ENCODE data around the gene CFAP99. TPM values are rescaled to one million over a fixed set of nuclear protein-coding genes. Genes with fewer than 3 reads are reported as not detected.
A peak's percentile ranks its signal among the peaks of the same experiment; 100 is the strongest.

The CFAP99 gene
- total RNA-seq, 2 donors from 2014 or later, result not detected

DNA sequence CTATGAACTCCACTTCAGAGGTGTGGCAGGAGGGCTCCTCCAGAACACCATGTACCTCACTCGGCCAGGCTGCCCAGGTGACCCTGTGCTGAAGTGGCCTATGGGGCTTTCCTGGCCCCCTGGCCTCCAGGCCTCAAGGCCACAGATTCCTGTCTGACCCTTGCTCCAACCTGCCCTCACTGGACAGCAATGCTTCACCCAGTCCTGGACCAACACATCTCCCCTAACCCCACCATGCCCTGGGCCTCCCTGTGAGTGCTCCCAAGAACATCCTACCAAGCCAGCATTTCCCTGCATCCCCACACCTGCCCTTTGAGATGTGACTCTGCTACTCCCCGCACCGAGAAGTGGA is 10.8 kb upstream of the CFAP99 start:
- 93% methylated on average over 3 of the region's 3 CpGs; no CpG with 5 or more reads in 1 of the 2 experiments for WGBS, 2 experiments (ENCODE audit: insufficient coverage in 1 of 2, insufficient read length in 1 of 2)
- H3K4me1 Mint-ChIP-seq, result peaks cover 8% of the 10 kb centered on the region
- no peaks in the 10 kb centered on the region for H3K27me3 ChIP-seq (ENCODE audit: control insufficient read depth, insufficient read depth, low read length, poor library complexity, severe bottlenecking)
- H3K27ac Mint-ChIP-seq, result no peak overlapping the region
- H3K9me3 Mint-ChIP-seq, result no peaks in the 10 kb centered on the region
- no peak overlapping the region for H3K9ac ChIP-seq (ENCODE audit: extremely low read depth, low read length, poor library complexity, severe bottlenecking)
- H3K4me1 ChIP-seq (ENCODE audit: control insufficient read depth, insufficient read depth, low read length), result no peaks in the 10 kb centered on the region
- no peak overlapping the region for H3K4me3 ChIP-seq (ENCODE audit: low read length)
- no peaks in the 10 kb centered on the region for H3K36me3 ChIP-seq (ENCODE audit: control insufficient read depth, insufficient read depth, low read length)
- H3K27ac ChIP-seq (ENCODE audit: low read depth, low read length), result no peak overlapping the region
- no peaks in the 10 kb centered on the region for H3K36me3 Mint-ChIP-seq (ENCODE audit: low read depth)
- TF ChIP-seq, protein P1, sequence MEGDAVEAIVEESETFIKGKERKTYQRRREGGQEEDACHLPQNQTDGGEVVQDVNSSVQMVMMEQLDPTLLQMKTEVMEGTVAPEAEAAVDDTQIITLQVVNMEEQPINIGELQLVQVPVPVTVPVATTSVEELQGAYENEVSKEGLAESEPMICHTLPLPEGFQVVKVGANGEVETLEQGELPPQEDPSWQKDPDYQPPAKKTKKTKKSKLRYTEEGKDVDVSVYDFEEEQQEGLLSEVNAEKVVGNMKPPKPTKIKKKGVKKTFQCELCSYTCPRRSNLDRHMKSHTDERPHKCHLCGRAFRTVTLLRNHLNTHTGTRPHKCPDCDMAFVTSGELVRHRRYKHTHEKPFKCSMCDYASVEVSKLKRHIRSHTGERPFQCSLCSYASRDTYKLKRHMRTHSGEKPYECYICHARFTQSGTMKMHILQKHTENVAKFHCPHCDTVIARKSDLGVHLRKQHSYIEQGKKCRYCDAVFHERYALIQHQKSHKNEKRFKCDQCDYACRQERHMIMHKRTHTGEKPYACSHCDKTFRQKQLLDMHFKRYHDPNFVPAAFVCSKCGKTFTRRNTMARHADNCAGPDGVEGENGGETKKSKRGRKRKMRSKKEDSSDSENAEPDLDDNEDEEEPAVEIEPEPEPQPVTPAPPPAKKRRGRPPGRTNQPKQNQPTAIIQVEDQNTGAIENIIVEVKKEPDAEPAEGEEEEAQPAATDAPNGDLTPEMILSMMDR (conservative IDR thresholded peaks at IDR 0.05), result no peak
- no peak overlapping the region for H3K4me3 Mint-ChIP-seq
- no peaks in the 10 kb centered on the region for H3K9me3 ChIP-seq (ENCODE audit: control insufficient read depth, low read length)
- DNase-seq, result no peak
- H3K27me3 Mint-ChIP-seq (ENCODE audit: insufficient read depth), result peaks cover 9% of the 10 kb centered on the region

DNA sequence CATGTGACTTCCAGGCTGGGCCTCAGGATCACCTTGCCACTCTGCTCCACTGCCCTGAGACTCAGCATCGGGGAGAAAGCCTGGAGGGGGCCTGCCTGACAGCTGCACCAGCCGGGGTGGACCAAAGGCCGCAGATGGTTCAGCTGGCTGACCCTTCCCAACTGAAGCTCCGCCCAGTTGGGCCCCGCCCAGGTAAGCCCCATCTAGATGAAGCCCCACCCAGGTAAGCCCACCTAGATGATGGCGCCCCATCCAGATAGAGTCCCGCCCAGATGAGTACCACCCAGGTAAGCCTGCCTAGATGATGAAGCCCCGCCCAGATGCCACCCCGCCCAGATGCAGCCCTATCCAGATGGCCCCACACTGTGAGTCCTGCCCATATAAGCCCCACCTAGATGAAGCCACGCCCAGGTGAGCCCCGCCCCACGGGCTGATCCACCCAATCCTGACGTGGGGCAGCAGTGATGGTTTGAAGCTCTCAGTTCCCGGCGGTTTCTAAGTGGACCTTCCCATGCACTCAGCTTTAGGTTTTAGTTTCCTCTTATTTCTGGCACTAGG is 10.3 kb upstream of the CFAP99 start:
- DNase-seq, result peak; percentile 79
- H3K36me3 ChIP-seq (ENCODE audit: control insufficient read depth, insufficient read depth, low read length), result no peaks in the 10 kb centered on the region
- Mint-ChIP-seq H3K9me3 (no peaks in the 10 kb centered on the region), H3K27me3 (ENCODE audit: insufficient read depth) (peaks cover 12% of the 10 kb centered on the region), H3K4me3 (no peak overlapping the region), H3K36me3 (ENCODE audit: low read depth) (no peaks in the 10 kb centered on the region), H3K27ac (no peak overlapping the region), H3K4me1 (peaks cover 13% of the 10 kb centered on the region)
- H3K4me3 ChIP-seq (ENCODE audit: low read length), result no peak overlapping the region
- no peak overlapping the region for H3K27ac ChIP-seq (ENCODE audit: low read depth, low read length)
- TF ChIP-seq, protein P1 (conservative IDR thresholded peaks at IDR 0.05), result no peak
- WGBS, 2 experiments (ENCODE audit: insufficient coverage in 1 of 2, insufficient read length in 1 of 2), result 89 to 90% methylated on average over 10 to 15 of the region's 15 CpGs
- H3K9me3 ChIP-seq (ENCODE audit: control insufficient read depth, low read length), result no peaks in the 10 kb centered on the region
- H3K9ac ChIP-seq (ENCODE audit: extremely low read depth, low read length, poor library complexity, severe bottlenecking), result no peak overlapping the region
- no peaks in the 10 kb centered on the region for H3K4me1 ChIP-seq (ENCODE audit: control insufficient read depth, insufficient read depth, low read length)
- no peaks in the 10 kb centered on the region for H3K27me3 ChIP-seq (ENCODE audit: control insufficient read depth, insufficient read depth, low read length, poor library complexity, severe bottlenecking)

DNA sequence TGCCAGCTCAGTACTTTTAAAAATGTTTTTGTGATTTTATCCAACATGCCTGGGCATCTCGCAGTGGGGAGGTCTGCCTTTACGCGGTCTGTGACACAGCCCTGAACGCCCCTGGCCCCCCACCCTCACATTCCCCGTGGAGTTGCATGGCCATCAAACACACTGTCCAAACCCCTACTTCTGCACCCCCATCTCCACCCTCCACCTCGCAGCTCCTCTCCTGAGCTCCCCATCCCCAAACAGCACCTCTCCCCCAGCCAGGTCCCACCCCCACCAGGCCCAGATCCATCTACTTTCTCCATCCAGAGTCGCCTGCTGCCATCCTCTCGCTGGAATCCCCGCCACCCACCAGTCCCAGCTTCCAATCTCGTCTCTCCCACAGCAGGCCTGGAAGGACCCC is 9.8 kb upstream of the CFAP99 start:
- no peaks in the 10 kb centered on the region for H3K9me3 Mint-ChIP-seq
- Histone ChIP-seq H3K36me3 (ENCODE audit: control insufficient read depth, insufficient read depth, low read length) (no peaks in the 10 kb centered on the region), H3K9me3 (ENCODE audit: control insufficient read depth, low read length) (no peaks in the 10 kb centered on the region), H3K27me3 (ENCODE audit: control insufficient read depth, insufficient read depth, low read length, poor library complexity, severe bottlenecking) (peaks cover 2% of the 10 kb centered on the region), H3K9ac (ENCODE audit: extremely low read depth, low read length, poor library complexity, severe bottlenecking) (no peak overlapping the region), H3K4me1 (ENCODE audit: control insufficient read depth, insufficient read depth, low read length) (no peaks in the 10 kb centered on the region), H3K27ac (ENCODE audit: low read depth, low read length) (no peak overlapping the region), H3K4me3 (ENCODE audit: low read length) (no peak overlapping the region)
- no peaks in the 10 kb centered on the region for H3K36me3 Mint-ChIP-seq (ENCODE audit: low read depth)
- no peak for DNase-seq
- H3K4me3 Mint-ChIP-seq, result no peak overlapping the region
- peaks cover 18% of the 10 kb centered on the region for H3K4me1 Mint-ChIP-seq
- no peak overlapping the region for H3K27ac Mint-ChIP-seq
- TF ChIP-seq, protein P1 (conservative IDR thresholded peaks at IDR 0.05), result no peak
- H3K27me3 Mint-ChIP-seq (ENCODE audit: insufficient read depth), result peaks cover 17% of the 10 kb centered on the region
- WGBS, 2 experiments (ENCODE audit: insufficient coverage in 1 of 2, insufficient read length in 1 of 2), result 86 to 100% methylated on average over 3 to 10 of the region's 10 CpGs
